HPDE6-E6E7 (cell line): ENCODE measurements around the gene PRDM7.
"Not testable (repeated sequence)": the region's sequence is repeated elsewhere in the genome, so short reads cannot be mapped to it uniquely, and the experiment has no call there.

ENCODE experiments used
- DNase-seq: peaks from one replicate; pipeline ENCODE4 v3.0.0; 2011; ENCODE audit warnings: missing footprints; ENCODE audit errors: extremely low spot score

Gene PRDM7

GRCh38 chr16:90072442-90073105 is 4.6 kb downstream of the PRDM7 start:
- no peak for DNase-seq

DNA sequence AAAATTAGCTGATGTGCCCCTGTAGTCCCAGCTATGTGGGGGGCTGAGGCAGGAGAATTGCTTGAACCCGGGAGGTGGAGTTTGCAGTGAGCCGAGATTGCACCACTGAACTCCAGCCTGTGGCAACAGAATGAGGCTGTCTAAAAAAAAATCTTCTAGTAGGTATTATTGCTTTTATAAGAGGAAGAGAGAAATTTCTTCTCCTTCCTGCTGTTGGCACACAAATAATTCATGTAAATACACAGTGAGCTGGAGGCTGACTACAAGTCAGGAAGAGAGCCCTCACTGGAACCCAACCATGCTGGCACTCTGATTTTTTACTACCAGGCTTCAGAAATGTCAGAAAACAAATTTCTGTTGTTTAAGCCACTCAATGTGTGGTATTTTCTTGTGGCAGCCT is 6.7 kb downstream of the PRDM7 start:
- DNase-seq: no peak

DNA sequence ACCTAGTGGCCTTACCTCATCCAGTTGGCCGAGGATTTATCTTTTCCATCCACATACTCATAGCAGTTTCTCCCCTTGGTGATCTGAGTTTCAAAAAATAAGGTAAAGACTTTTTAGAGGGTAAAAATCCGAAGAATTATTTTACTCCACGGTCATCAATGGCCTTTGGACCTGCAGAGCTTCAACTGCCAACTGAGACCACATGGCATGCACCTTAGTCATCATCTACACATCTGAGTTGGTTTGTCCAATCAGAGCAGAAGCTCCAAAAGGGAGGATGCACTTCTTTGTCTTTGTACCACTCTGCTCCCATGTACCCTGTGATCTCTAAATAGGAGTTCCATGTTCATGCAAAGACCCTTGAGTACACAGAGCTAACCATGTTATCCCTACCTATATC is 15.7 kb downstream of the PRDM7 start:
- DNase-seq: no peak

DNA sequence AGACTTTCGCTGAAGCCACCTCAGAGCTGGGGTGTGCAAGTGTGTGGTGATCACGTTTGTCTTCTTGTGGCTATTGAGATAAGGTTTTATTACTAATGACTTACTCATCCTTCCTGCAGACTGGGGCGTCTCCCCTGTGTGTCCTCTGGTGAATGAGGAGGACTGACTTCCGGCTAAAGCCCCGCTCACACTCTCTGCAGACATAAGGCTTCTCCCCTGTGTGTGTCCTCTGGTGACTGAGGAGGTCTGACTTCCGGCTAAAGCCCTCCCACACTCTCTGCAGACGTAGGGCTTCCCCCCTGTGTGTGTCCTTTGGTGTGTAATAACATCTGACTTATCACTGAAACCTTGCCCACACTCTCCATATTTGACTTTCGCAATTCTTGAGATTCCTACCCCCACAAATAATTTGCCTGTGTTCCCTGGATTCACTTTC is 19.4 kb downstream of the PRDM7 start:
- peak; percentile 51 for DNase-seq

DNA sequence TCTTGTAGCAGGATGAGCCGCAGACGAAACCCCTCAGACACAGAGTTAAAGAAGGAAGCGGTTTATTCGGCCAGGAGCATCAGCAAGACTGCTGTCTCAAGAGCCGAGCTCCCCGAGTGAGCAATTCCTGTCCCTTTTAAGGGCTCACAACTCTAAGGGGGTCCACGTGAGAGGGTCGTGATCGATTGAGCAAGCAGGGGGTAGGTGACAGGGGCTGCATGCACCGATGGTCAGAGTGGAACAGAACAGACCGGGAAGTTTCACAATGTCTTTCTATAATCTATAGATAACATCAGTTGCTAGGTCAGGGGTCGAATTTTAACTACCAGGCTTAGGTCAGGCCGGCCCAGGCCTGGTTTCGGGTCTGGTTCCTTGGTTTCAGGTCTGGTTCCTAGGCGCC is 20.6 kb downstream of the PRDM7 start:
- not testable (repeated sequence) for DNase-seq

DNA sequence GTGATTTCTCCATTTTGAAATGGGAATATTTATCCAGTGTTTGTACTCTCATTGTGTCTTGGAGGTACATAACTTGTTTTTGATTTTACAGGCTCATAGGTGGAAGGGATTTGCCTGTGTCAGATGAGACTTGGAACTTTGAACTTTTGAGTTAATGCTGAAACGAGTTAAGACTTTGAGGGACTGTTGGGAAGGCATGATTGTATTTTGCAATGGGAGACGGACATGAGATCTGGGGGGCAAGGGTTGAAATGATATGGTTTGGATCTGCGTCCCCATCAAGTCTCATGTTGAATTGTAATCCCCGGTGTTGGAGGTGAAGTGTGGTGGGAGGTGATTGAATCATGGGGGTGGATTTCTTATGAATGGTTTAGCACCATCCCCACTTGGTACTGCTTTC is 21.8 kb downstream of the PRDM7 start:
- no peak for DNase-seq

DNA sequence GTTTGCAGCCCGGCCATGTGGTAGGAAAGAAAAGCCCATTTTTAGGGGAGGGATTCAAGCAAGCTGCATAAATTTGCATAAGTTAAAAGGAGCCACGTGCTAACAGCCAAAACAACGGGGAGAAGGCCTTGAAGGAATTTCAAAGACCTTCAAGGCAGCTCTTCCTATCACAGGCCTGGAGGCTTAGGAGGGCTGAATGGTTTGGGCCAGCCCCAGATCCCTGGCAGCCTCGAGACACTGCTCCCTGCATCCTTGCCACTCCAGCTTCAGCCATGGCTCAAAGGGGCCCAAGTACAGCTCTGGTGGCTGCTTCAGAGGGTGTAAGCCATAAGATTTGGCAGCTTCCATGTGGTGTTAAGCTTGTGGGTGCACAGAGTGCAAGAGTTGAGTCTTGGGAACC is 22.6 kb downstream of the PRDM7 start:
- DNase-seq: no peak

- DNase-seq: no peak
Measured at GRCh38 chr16:90053902-90054500, 23.1 kb downstream of the PRDM7 start.

DNA sequence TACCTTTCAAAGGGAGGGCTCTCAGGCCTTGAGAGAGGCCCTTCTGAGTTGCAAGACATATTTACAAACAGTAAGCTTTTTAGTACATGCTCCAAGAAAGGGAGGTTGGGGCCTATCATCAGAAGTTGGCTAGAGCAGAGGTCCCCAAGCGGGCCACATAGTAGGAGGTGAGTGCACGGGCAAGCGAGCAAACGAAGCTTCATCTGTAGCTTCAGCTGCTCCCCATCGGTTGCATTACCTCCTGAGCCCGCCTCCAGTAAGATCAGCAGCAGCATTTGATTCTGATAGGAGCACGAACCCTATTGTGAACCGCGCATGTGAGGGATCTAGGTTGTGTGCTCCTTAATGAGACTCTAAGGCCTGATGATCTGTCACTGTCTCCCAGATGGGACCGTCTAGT is 26.2 kb downstream of the PRDM7 start:
- DNase-seq: no peak

DNA sequence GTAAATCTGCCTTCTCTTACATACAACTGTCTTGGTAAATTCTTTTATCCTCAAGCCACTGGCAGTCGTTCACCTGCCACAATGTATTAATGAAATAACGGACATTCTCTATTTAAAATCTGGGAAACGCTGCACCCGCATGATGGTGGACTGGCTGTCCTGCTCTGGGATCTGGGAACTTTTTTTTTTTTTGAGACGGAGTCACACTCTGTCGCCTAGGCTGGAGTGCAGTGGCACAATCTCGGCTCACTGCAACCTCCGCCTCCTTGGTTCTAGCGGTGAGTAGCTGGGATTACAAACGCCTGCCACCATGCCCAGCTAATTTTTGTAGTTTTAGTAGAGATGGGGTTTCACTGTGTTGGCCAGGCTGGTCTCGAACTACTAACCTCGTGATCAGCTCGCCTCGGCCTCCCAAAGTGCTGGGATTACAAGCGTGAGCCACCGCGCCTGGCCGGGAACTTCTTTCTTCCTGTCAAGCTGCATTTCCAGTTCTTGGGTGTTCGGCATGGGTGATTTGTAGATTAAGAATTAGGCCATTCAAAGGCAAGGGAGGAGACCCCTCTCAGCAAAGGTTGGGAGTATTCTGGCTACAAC is 28.3 kb downstream of the PRDM7 start:
- DNase-seq: no peak

GRCh38 chr16:90048347-90048722 is 28.8 kb downstream of the PRDM7 start:
- no peak for DNase-seq

DNA sequence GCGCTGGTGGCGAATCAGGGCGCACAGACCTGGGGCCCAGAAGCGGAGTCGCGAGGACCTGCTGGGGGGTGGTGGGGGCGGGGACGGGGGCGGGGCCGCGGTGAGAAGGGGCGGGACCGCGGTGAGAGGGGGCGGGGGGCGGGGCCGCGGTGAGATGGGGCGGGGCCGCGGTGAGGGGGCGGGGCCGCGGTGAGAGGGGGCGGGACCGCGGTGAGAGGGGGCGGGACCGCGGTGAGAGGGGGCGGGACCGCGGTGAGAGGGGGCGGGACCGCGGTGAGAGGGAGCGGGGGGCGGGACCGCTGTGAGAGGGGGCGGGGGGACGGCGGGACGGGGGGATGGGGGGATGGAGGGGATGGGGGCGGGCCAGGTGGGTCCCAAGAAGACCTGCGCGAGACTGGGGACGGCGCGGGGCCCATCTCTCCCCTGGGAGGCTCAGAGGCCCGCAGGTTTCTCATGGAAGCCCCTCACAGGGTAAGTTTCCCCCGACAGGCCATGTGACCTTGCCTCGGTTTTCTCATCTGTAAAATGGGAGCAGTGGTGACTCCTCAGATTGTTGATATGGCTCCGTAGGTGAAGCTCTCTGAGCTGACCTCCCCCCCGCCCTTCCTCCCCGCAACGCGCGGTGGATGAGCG is 29.3 kb downstream of the PRDM7 start:
- DNase-seq: no peak

DNA sequence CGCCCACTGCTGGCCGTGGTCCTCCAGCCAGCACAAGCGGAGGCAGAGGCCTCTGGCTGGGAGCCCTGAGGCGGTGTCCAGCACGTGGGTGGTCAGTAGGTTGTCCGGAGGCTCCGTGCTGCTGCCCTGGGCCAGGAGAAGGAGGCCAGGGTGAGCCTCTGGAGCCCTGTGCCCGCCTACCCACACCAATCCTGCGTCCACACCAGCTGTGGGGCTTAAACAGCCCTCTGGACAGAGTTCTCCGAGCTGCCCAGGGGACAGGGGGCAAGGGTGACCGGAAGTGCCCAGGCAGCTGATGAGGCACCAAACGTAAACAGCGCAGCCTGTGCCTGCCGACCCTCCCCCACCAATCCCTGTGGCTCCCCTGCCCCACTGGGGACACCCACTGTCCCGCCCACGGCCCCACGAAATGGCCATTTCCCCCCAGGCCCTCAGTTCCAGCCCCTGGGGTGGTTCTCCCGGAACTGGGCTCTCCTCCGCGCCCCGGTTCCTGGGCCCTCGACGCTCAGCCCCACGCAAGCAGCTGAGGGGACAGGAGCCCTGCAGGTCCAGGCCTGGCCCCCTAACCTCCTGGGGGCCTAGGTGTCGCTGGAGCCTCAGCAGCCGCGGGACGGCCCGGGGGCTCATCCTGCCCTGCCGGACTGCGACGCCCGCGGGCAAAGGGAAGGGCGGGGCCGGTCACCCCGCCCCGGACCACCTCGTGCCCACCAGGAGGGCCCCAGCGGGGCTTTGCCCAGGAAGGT is 30.0 kb downstream of the PRDM7 start:
- no peak for DNase-seq

- DNase-seq: no peak
Measured at GRCh38 chr16:90046122-90046970, 30.8 kb downstream of the PRDM7 start.

- DNase-seq: peak; percentile 100
Measured at GRCh38 chr16:90044111-90044551, 33.0 kb downstream of the PRDM7 start.

- no peak for DNase-seq
Measured at GRCh38 chr16:90043526-90043925, 33.6 kb downstream of the PRDM7 start.

GRCh38 chr16:90042946-90043514 is 34.1 kb downstream of the PRDM7 start:
- no peak for DNase-seq

GRCh38 chr16:90041896-90042473 is 35.1 kb downstream of the PRDM7 start:
- DNase-seq: no peak

- DNase-seq: no peak
Measured at GRCh38 chr16:90040152-90041023, 36.7 kb downstream of the PRDM7 start.

GRCh38 chr16:90037276-90037675 is 39.9 kb downstream of the PRDM7 start:
- no peak for DNase-seq
